OCI-LY1 (cell line): ENCODE measurements around the gene RGS10.

Source experiments
- H2AFZ ChIP-seq: fragments of 200-600 bp; sonication (generic), shearing (Covaris generic); 2 replicates; pipeline ENCODE4 v1.6.0; 2014; ENCODE audit warnings: antibody characterized with exemption, mild to moderate bottlenecking, low read length
- H3F3A ChIP-seq: fragments of 200-600 bp; sonication (generic), shearing (Covaris generic); 2 replicates; pipeline ENCODE4 v1.6.0; 2014; ENCODE audit warnings: mild to moderate bottlenecking, antibody characterized with exemption, low read length, moderate library complexity; ENCODE audit not compliant: insufficient read depth
- H3K27ac ChIP-seq: fragments of 200-600 bp; sonication (generic); 2 replicates; pipeline ENCODE4 v1.5.1; 2014; ENCODE audit warnings: low read length, mixed run types, mild to moderate bottlenecking, low read depth; ENCODE audit not compliant: poor library complexity, severe bottlenecking
- H3K27me3 ChIP-seq: fragments of 200-600 bp; sonication (generic); 2 replicates; pipeline ENCODE4 v1.6.0; 2014; ENCODE audit warnings: antibody characterized with exemption, mild to moderate bottlenecking, low read length, moderate library complexity; ENCODE audit not compliant: insufficient read depth
- H3K36me3 ChIP-seq: fragments of 200-600 bp; sonication (generic); 2 replicates; pipeline ENCODE4 v1.6.1; 2014; ENCODE audit warnings: mild to moderate bottlenecking, antibody characterized with exemption, low read length, moderate library complexity, mixed read lengths; ENCODE audit not compliant: insufficient read depth
- H3K4me1 ChIP-seq: fragments of 200-600 bp; sonication (generic); 2 replicates; pipeline ENCODE4 v1.5.1; 2014; ENCODE audit warnings: mild to moderate bottlenecking, low read length, moderate library complexity; ENCODE audit not compliant: insufficient read depth, severe bottlenecking
- H3K4me2 ChIP-seq: fragments of 200-600 bp; sonication (generic), shearing (Covaris generic); 2 replicates; pipeline ENCODE4 v1.6.1; 2014; ENCODE audit warnings: low read length
- H3K4me3 ChIP-seq: fragments of 200-600 bp; sonication (generic); 2 replicates; pipeline ENCODE4 v1.5.1; 2014; ENCODE audit warnings: low read length, low read depth, mild to moderate bottlenecking, mixed read lengths; ENCODE audit not compliant: poor library complexity, severe bottlenecking
- H3K79me2 ChIP-seq: fragments of 200-600 bp; shearing (Covaris generic); 2 replicates; pipeline ENCODE4 v1.6.1; 2016; ENCODE audit warnings: mixed run types, low read length, mixed read lengths; ENCODE audit not compliant: insufficient read depth
- H3K9ac ChIP-seq: fragments of 200-600 bp; sonication (generic), shearing (Covaris generic); 2 replicates; pipeline ENCODE4 v1.6.1; 2014; ENCODE audit warnings: mild to moderate bottlenecking, low read length, mixed read lengths
- H3K9me2 ChIP-seq: fragments of 200-600 bp; sonication (generic), shearing (Covaris generic); 2 replicates; pipeline ENCODE4 v1.6.1; 2014; ENCODE audit warnings: low read depth, mild to moderate bottlenecking, low read length, mixed read lengths
- H3K9me3 ChIP-seq: fragments of 200-600 bp; shearing (Covaris generic); 2 replicates; pipeline ENCODE4 v1.6.1; 2014; ENCODE audit warnings: low read length, mixed read lengths
- H4K20me1 ChIP-seq: fragments of 200-600 bp; sonication (generic), shearing (Covaris generic); 2 replicates; pipeline ENCODE4 v1.6.0; 2016; ENCODE audit warnings: mild to moderate bottlenecking, low read length; ENCODE audit not compliant: insufficient read depth
- CTCF ChIP-seq: fragments of 200-600 bp; sonication (generic), shearing (Covaris generic); IDR thresholded peaks from 2 replicates; pipeline ENCODE4 v1.5.1; 2017; ENCODE audit warnings: mild to moderate bottlenecking, antibody characterized with exemption, low read length, moderate library complexity, mixed read lengths
- EZH2 ChIP-seq: fragments of 200-600 bp; sonication (generic), shearing (Covaris generic); IDR thresholded peaks from 2 replicates; pipeline ENCODE4 v1.8.0; 2017; ENCODE audit warnings: borderline replicate concordance, mixed run types, mild to moderate bottlenecking, antibody characterized with exemption, low read length, moderate library complexity, mixed read lengths

Gene RGS10

GRCh38 chr10:119505131-119505551 lies 37.4 kb downstream of the RGS10 start:
- Histone ChIP-seq H3K4me3 (no peak overlapping the region), H3K27ac (no peak overlapping the region), H4K20me1 (no peaks in the 10 kb centered on the region), H3K4me1 (peaks cover 10% of the 10 kb centered on the region), H3K36me3 (no peaks in the 10 kb centered on the region), H3K9me2 (no peaks in the 10 kb centered on the region), H3F3A (no peaks in the 10 kb centered on the region), H3K79me2 (no peaks in the 10 kb centered on the region), H2AFZ (no peak overlapping the region), H3K9ac (no peak overlapping the region), H3K4me2 (no peak overlapping the region), H3K9me3 (no peaks in the 10 kb centered on the region), H3K27me3 (no peaks in the 10 kb centered on the region; the same call in 1 of the 2 replicates)
- TF ChIP-seq EZH2: no peak
- TF ChIP-seq CTCF: no peak

- no peaks in the 10 kb centered on the region for H3K36me3 ChIP-seq
Measured at GRCh38 chr10:119504651-119505050, 37.9 kb downstream of the RGS10 start.

GRCh38 chr10:119503821-119504220 lies 38.7 kb downstream of the RGS10 start:
- no peak overlapping the region for H3K9ac ChIP-seq
- H3K4me2 ChIP-seq: no peak overlapping the region
- H3K9me2 ChIP-seq: no peaks in the 10 kb centered on the region
- TF ChIP-seq EZH2: no peak
- no peak overlapping the region for H3K4me3 ChIP-seq
- no peak overlapping the region for H2AFZ ChIP-seq
- no peaks in the 10 kb centered on the region for H3F3A ChIP-seq
- no peaks in the 10 kb centered on the region for H3K9me3 ChIP-seq
- H3K4me1 ChIP-seq: peaks cover 10% of the 10 kb centered on the region
- H3K36me3 ChIP-seq: no peaks in the 10 kb centered on the region
- H3K27me3 ChIP-seq: no peaks in the 10 kb centered on the region; the same call in 1 of the 2 replicates
- H3K79me2 ChIP-seq: no peaks in the 10 kb centered on the region
- H3K27ac ChIP-seq: no peak overlapping the region
- H4K20me1 ChIP-seq: no peaks in the 10 kb centered on the region

More at GRCh38 chr10:119504651-119505050, 37.9 kb downstream of the RGS10 start:
- TF ChIP-seq CTCF: no peak
- no peak for TF ChIP-seq EZH2
- no peaks in the 10 kb centered on the region for H3K9me2 ChIP-seq
- peaks cover 10% of the 10 kb centered on the region for H3K4me1 ChIP-seq
- no peaks in the 10 kb centered on the region for H4K20me1 ChIP-seq
- no peak overlapping the region for H3K4me2 ChIP-seq
- no peak overlapping the region for H3K9ac ChIP-seq
- no peaks in the 10 kb centered on the region for H3F3A ChIP-seq
- H2AFZ ChIP-seq: no peak overlapping the region
- no peak overlapping the region for H3K4me3 ChIP-seq
- no peaks in the 10 kb centered on the region; the same call in 1 of the 2 replicates for H3K27me3 ChIP-seq
- no peak overlapping the region for H3K27ac ChIP-seq
- no peaks in the 10 kb centered on the region for H3K9me3 ChIP-seq
- H3K79me2 ChIP-seq: no peaks in the 10 kb centered on the region

- peaks cover 10% of the 10 kb centered on the region for H3K4me1 ChIP-seq
Measured at GRCh38 chr10:119502618-119503155, 39.8 kb downstream of the RGS10 start.

More at GRCh38 chr10:119502618-119503155, 39.8 kb downstream of the RGS10 start:
- no peak overlapping the region for H2AFZ ChIP-seq
- H3K27ac ChIP-seq: no peak overlapping the region
- TF ChIP-seq EZH2 (no peak), CTCF (no peak)
- H3K9me3 ChIP-seq: no peaks in the 10 kb centered on the region
- no peaks in the 10 kb centered on the region for H3K9me2 ChIP-seq
- H3K9ac ChIP-seq: no peak overlapping the region
- no peaks in the 10 kb centered on the region for H3K79me2 ChIP-seq
- H3K27me3 ChIP-seq: no peaks in the 10 kb centered on the region; the same call in 1 of the 2 replicates
- H3K36me3 ChIP-seq: no peaks in the 10 kb centered on the region
- no peak overlapping the region for H3K4me3 ChIP-seq
- no peaks in the 10 kb centered on the region for H3F3A ChIP-seq
- no peaks in the 10 kb centered on the region for H4K20me1 ChIP-seq
- H3K4me2 ChIP-seq: no peak overlapping the region
